Lung microvascular endothelial cell (primary cell): ENCODE data around the gene MYCN. TPM values are rescaled to one million over a fixed set of nuclear protein-coding genes. Genes with fewer than 3 reads are reported as not detected.

Experiments
- DNase-seq, 2 donors: peaks; one replicate each; pipeline versions ENCODE4 v3.0.0 to v3.0.0-alpha.2; 2010; ENCODE audit warnings: low read depth in 2 of 2
- total RNA-seq: library from RNA; depleted of rRNA; stranded (reverse); fragments of >200 nt; gene quantifications from 2 replicates; pipeline ENCODE4 v1.2.1, GENCODE V29; 2014

MYCN gene
- total RNA-seq, 1 donor from 2014 or later = 9.5 TPM

DNA sequence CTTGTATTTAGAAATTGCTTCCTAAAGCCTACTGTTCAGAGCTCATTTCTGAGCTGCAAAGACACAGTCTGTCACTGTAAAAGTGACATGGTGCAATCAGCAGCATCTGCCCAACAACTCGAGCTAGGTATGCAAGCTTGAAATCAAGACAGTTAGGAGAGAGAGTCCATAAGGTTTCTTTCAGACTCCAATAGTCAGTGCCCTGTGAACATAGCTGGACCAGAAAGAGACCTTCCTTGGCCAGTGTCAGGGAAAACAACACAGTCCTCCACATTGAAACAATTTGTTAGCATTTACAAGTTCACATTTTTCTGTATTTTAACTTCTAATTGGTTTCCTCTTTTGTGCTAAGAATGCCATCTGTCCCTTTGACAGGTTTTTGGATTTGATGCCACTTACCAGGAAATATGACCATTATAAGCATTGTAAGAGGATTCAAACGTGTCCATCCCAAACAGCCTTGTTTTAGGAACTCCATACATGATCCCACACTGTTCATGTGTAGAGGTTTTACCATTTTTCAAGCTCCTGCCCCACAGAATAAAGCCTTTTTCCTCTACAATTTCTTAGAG, 8.9 kb upstream of the MYCN start:
- no peak for DNase-seq

DNA sequence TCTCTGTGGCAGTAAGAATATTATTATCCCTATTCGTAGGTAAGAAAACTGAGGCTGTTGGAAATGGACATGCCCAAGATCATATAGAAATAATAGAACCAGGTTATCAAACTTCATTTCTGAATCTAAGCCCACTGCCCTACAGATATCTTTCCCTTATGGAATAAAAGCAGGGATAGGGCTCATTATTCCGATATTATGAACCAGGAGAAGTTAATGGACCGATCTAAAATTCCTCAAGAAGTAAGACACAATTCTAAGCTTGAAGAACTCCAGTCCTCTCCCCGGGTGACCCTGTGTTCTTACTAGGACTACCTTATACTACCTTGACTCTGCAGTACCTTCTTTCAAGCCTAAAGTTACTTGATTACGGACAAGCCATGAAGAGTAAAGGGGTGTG, 8.4 kb upstream of the MYCN start:
- DNase-seq = no peak

- no peak for DNase-seq
These were observed 7.8 kb upstream of the MYCN start for GRCh38 chr2:15932394-15933183.

- DNase-seq = no peak
These were observed 7.0 kb upstream of the MYCN start for GRCh38 chr2:15933184-15933845.

GRCh38 chr2:15934291-15934945, 5.9 kb upstream of the MYCN start:
- no peak for DNase-seq

DNA sequence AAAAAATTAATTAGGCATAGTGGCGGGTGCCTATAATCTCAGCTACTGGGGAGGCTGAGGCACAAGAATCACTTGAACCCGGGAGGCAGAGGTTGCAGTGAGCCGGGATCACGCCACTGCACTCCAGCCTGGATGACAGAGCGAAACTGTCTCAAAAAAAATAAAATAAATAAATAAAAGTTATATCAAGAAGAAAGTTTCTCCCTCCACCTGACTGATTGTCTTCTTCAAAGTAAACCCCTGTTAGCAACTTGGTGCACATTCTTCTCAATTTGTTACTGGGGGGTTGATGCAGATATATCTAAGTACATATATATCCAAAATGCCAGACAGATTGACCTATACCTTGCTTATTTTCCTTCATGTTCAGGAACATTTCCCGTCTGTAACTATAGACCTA, 5.2 kb upstream of the MYCN start:
- DNase-seq = no peak

GRCh38 chr2:15935675-15936074, 4.7 kb upstream of the MYCN start:
- DNase-seq = no peak

- no peak for DNase-seq
These were observed 3.9 kb upstream of the MYCN start for GRCh38 chr2:15936277-15937104.

DNA sequence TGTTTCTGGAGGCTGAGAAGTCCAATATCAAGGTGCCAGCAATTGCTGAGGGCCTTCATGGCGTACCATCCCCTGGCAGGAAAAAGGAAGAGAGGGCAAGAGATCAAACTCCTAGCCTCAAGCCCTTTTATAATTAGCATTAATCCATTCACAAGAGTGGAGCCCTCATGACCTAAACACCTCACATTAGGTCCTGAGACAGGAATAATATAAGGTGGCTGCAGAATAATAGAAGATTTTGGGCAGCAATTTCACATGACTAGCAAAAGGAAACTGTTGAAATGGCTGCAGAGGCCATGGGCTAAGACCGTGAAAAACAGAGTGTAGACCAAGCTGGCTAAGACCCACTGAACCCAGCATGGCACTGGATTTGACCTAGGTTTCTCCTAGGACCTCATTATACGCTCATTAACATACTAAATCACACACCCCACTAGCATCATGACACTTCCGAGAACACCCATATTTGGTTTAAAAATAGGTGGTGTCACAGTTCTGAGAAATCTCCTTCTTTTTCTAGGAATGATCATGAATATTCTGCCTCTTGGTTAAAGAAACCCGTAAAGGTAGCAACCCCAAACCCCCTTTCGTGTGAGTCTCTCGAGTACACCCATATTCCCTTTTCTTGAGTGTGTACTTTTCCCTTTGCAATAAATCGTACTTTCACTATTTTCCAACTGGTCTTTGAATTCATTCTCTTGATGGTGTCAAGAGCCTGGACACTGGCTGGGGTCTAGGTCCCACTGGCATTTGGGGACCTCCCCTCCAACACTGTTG, 3.1 kb upstream of the MYCN start:
- DNase-seq = no peak

DNA sequence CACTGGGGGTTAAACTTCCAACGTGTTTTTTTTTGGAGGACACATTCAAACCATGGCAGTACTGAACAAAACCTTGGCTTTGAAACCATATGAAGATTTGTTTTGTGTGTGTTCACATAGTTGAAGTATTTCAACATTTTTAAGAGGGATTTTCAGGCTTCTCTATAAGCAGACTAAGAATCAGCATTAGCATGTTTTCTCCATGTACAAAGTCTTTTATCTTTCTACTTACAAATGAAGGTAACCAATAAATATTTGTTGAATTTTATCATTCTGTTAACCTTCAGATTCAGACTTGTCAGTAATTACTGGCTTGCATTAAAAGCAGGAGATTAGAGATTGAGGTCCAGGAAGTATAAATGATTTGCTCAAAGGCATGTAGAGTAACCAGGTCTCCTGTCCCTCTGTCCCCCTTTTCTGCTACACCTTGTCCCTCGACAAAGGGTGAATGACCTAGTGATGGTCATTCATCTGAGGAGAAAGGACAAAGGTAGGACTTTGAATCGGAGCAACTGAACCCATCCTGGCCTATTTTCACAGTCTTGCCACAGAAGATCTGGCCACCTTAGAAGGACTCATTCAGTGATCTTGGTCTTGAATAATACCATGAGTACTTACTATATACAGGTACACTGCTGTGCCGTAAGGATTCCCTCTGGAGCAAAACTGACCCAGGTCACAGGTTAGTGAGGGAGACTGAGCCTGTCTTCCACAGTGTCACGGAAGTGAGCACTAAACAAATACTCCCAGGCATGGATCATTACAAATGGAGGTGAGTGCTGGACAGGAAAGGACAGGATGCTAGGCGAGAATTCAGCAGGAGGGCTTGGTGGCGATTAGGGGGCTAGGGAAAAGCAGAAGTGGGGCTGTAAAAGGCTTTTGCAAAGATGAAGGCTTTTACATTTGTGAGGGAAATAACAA, 2.2 kb upstream of the MYCN start:
- DNase-seq = no peak

- DNase-seq = no peak
These were observed 1.4 kb upstream of the MYCN start for GRCh38 chr2:15938803-15939555.

DNA sequence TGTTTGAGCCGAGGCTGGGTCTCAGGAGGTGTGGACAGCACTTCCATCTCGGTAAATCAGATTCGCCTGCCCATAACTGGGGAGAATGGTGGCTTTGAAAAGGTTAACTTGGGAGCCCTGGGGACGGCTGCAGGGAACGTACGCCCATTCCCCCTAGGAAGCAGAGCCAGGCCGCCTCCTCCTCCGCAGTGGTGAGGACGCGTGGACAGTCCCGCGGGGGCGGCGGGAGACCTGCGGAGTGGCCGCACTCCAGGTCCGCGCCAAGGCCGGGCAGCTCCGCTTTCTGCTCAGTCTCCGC, 845 bp upstream of the MYCN start:
- peak in 1 of 2 donors; percentile 79 for DNase-seq

- peak in 1 of 2 donors; percentile 8 for DNase-seq
These were observed 521 bp downstream of the MYCN start for GRCh38 chr2:15940661-15941480.

DNA sequence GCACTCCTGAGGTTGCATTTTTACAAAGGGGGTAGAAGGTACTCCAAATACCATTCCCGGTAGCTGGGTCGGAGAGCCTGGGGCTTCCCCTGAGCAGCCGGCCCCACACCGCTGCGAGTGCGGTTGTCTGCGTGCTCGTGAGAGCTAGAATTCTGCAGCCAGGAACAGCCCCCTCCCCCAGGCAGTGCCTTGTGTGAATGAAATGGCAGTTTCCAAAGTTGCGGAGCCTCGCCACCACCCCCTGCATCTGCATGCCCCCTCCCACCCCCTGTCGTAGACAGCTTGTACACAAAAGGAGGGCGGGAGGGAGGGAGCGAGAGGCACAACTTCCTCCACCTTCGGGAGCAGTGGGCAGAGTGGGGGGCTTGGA, 1.1 kb downstream of the MYCN start:
- DNase-seq = peak in 1 of 2 donors; percentile 53

GRCh38 chr2:15941871-15942710, 1.7 kb downstream of the MYCN start:
- DNase-seq = peak; percentile 22 to 58

GRCh38 chr2:15942711-15943345, 2.5 kb downstream of the MYCN start:
- DNase-seq = no peak
